ENCODE results near the gene REV3L.

REV3L gene

GRCh38 chr6:111464184-111464583 lies 18.8 kb downstream of the REV3L start:
- no peak for DNase-seq

GRCh38 chr6:111462770-111463391 lies 20.1 kb downstream of the REV3L start:
- no peak for DNase-seq

GRCh38 chr6:111461860-111462259 lies 21.2 kb downstream of the REV3L start:
- no peak for DNase-seq

- no peak for DNase-seq
These were observed 24.3 kb downstream of the REV3L start for GRCh38 chr6:111458670-111459232.

GRCh38 chr6:111456208-111456607 lies 26.8 kb downstream of the REV3L start:
- DNase-seq, result no peak

GRCh38 chr6:111450636-111451035 lies 32.4 kb downstream of the REV3L start:
- no peak for DNase-seq

- no peak for DNase-seq
These were observed 32.9 kb downstream of the REV3L start for GRCh38 chr6:111450087-111450486.

- DNase-seq, result no peak
These were observed 33.9 kb downstream of the REV3L start for GRCh38 chr6:111449129-111449528.

- no peak for DNase-seq
These were observed 36.0 kb downstream of the REV3L start for GRCh38 chr6:111447051-111447450.

GRCh38 chr6:111445861-111446267 lies 37.2 kb downstream of the REV3L start:
- DNase-seq, result no peak

- DNase-seq, result no peak
These were observed 38.2 kb downstream of the REV3L start for GRCh38 chr6:111444794-111445193.

- peak; percentile 13 for DNase-seq
These were observed 41.3 kb downstream of the REV3L start for GRCh38 chr6:111441678-111442243.

GRCh38 chr6:111439171-111439570 lies 43.8 kb downstream of the REV3L start:
- no peak for DNase-seq

GRCh38 chr6:111437573-111437972 lies 45.4 kb downstream of the REV3L start:
- no peak for DNase-seq

GRCh38 chr6:111432511-111432910 lies 50.5 kb downstream of the REV3L start:
- DNase-seq, result no peak

GRCh38 chr6:111430605-111431376 lies 52.2 kb downstream of the REV3L start:
- no peak for DNase-seq

GRCh38 chr6:111429571-111429970 lies 53.4 kb downstream of the REV3L start:
- DNase-seq, result no peak

GRCh38 chr6:111428811-111429210 lies 54.2 kb downstream of the REV3L start:
- DNase-seq, result no peak

- no peak for DNase-seq
These were observed 55.5 kb downstream of the REV3L start for GRCh38 chr6:111427341-111428116.

- no peak for DNase-seq
These were observed 58.8 kb downstream of the REV3L start for GRCh38 chr6:111423960-111424846.

- no peak for DNase-seq
These were observed 59.9 kb downstream of the REV3L start for GRCh38 chr6:111423055-111423633.
